Urinary bladder (tissue), 4 donors: ENCODE results near the gene BCL2. TPM values are rescaled to one million over a fixed set of nuclear protein-coding genes. Genes with fewer than 3 reads are reported as not detected.

Experiments used
- DNase-seq: peaks from one replicate; pipeline ENCODE4 v3.0.0-alpha.2; 2015; ENCODE audit errors: extremely low spot score
- H3K27ac ChIP-seq: one replicate; pipeline ENCODE4 v1.5.1; 2013; ENCODE audit warnings: low read depth, mild to moderate bottlenecking, moderate library complexity
- H3K36me3 ChIP-seq: one replicate; pipeline ENCODE4 v1.6.1; 2013; ENCODE audit warnings: mild to moderate bottlenecking, moderate library complexity; ENCODE audit not compliant: insufficient read depth
- H3K4me1 ChIP-seq: one replicate; pipeline ENCODE4 v1.6.1; 2013; ENCODE audit warnings: mild to moderate bottlenecking, moderate library complexity; ENCODE audit not compliant: insufficient read depth
- H3K4me3 ChIP-seq: one replicate; pipeline ENCODE4 v1.5.1; 2013; ENCODE audit warnings: low read depth, low read length
- WGBS: extraction: QIAGEN DNeasy Blood & Tissue Kit; methylation state at CpG from one replicate; pipeline ENCODE4 v1.1.7; 2013; 5-methylcytosine and 5-hydroxymethylcytosine counted together
- polyA plus RNA-seq: library from polyadenylated mRNA; stranded (reverse); fragments of 200-250 nt; gene quantifications from one replicate; pipeline ENCODE4 v1.2.3, GENCODE V29; 2013
- total RNA-seq: library from RNA; depleted of rRNA; stranded (reverse); fragments of >200 nt; gene quantifications from one replicate; pipeline ENCODE4 v1.2.3, GENCODE V29; 2014
- donor health status: healthy with polysubstance abuse.
- donor health status: healthy.

The BCL2 gene
- total and polyA plus RNA-seq, 2 donors: 6.3 to 53.9 TPM

DNA sequence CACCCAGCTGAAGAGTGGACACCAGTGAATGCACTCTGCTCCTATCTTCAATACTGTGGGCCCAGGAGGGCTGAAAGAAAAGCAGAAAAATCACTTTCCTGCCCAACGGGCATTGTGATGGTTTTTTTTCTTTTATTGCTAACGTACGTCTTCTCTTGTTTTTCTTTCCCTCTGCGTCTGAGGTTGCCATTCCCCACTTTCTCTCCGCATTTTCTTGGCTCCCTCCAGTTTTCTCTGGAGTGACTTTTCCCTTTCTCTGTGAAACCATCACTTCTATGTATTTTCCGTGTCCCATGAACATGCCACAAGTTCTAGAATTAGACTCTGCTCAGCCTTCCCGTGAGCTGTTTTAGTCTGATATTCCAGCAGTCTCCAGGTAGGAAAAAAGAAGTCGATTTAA, 169.2 kb downstream of the BCL2 start:
- no peak for DNase-seq
- WGBS: 81% methylated on average over 8 of the region's 8 CpGs
- H3K4me1 ChIP-seq: no peaks in the 10 kb centered on the region

DNA sequence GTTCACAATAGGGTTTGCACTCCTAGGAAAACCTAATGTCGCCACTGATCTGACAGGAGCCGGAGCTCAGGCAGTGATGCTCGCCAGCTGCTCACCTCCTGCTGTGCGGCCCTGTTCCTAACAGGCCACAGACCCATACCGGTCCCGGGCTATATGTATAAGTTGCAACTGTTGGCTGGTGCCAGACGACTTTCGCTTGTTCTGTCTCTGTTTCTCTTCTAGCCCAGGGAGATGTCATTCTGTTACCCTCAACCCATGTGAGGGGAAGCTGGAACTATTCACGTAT, 170.3 kb downstream of the BCL2 start:
- H3K4me1 ChIP-seq: no peaks in the 10 kb centered on the region
- H3K36me3 ChIP-seq: no peaks in the 10 kb centered on the region
- H3K4me3 ChIP-seq: no peak overlapping the region
- no peak for DNase-seq
- WGBS: 66% methylated on average over 9 of the region's 9 CpGs
- no peak overlapping the region for H3K27ac ChIP-seq

More for the DNA sequence above, 169.2 kb downstream of the BCL2 start:
- Histone ChIP-seq H3K36me3 (no peaks in the 10 kb centered on the region), H3K27ac (no peak overlapping the region), H3K4me3 (no peak overlapping the region)

DNA sequence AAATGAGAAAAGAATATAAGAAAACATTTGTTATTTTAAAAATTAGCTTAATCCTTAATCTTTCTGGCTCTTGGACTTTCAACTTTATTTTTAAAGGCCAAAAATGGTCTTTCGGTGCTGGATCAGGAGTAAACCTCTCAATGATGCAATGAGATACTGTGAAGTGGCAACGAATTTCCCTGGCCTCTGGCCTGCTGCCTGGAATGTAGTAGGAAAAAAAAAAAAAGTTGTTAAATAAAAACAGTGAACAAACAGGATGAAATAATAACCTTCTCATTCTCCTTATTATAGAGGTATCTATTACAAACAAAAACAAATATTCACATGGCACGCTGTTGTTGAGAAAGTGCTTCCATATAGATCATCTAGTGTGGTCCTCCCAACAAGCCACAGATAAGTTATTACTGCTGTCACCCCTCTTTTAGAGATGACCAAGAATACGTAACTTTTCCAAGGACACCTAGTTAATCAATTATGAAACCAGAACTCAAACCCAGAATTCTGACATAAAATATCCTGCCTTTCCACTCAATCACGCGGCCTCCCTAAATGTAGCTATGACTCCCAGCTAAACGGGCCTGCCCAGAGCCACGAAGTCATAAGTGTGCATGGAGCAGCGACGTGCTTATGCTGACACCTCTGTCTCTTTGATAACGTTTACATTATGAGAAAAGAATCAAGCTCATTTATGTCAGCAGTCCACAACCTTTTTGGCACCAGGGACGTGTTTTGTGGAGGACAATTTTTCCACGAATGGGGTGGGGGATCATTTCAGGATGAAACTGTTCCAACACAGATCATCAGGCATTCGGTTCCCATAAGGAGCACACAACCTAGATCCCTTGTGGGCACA, 170.9 kb downstream of the BCL2 start:
- DNase-seq: no peak
- Histone ChIP-seq H3K4me1 (no peaks in the 10 kb centered on the region), H3K4me3 (no peak overlapping the region), H3K27ac (no peak overlapping the region), H3K36me3 (no peaks in the 10 kb centered on the region)
- 68% methylated on average over 14 of the region's 14 CpGs for WGBS

DNA sequence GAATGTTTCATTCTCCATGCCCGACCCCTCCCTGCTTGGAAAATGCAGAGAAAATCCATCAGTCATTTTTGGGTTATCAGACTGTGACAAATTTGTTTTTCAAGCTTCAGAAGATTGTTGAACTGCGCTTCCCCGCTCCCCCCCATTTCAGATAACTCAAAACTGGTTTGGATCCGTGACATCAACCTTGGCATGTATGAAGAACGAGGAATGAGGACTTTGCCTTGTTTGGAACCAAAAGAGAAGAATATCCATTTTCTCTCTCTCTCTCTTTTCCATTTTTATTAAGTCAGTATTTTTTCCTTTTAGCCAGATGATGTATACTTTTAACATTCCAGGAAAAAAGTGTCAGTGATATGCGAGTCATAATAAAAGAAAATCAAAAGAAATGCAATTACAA, 171.6 kb downstream of the BCL2 start:
- Histone ChIP-seq H3K4me3 (no peak overlapping the region), H3K27ac (no peak overlapping the region), H3K4me1 (no peaks in the 10 kb centered on the region), H3K36me3 (no peaks in the 10 kb centered on the region)
- no peak for DNase-seq
- WGBS: 82% methylated on average over 6 of the region's 6 CpGs

DNA sequence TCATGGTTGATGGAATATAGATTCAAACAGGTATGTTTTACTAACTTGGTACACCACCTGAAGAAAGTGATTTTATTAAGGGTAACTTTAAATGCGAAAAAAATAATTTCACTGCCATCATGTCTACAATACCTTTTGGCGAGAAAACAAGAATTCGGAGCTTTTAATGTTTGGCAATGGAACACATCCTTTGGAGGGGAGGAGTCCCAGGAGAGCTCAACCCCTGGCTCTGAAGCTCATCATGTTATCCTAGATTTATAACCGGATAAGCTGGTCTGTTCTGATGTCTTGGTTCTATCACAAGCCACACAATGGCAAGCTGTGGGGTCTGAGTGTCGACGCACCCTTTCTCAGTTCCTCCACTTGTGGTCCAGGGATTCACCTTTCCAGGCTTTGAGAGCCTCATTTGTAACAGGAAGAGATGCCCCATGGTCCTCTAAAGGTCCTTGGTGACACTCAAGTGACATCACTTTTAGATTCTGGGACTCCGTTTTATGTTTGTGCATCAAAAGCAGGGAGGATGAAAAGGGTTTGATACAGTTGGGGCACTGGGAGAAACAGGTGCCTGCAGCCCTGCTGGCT, 172.7 kb downstream of the BCL2 start:
- H3K27ac ChIP-seq: no peak overlapping the region
- no peaks in the 10 kb centered on the region for H3K36me3 ChIP-seq
- DNase-seq: no peak
- no peaks in the 10 kb centered on the region for H3K4me1 ChIP-seq
- H3K4me3 ChIP-seq: no peak overlapping the region
- WGBS: 81% methylated on average over 7 of the region's 7 CpGs

DNA sequence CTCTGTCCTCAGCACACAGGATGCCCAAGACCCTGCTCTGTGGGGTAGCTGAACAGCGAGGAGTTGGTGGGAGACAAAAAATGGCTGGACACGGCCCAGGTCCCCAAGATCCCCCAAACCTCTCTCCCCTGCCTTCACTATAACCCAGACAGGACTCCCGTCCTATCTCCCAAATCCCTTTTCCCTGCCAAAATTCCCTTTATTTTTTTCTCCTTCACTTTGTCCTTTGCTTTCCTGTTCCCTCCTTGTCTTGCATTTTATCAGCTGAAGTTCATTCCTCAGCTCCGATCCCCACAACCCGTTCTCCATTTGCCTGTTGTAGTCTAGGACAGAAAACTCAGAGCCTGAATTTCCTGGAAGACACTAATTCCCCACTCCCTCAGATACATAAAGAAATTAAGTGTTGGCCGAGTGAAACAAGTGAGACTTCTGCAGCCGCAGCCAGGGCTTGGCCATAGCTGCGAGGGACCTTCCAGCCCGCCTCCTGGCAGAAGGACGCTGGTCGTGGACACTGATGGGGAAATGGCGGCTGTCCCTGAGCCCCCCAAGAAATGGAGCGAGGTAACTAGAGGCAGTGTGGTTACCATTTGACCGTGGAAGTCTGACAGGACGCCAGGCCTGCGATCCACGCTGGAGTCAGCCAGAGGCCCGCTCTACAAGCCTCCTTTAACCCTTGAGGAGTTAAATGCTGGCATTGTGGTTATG, 173.6 kb downstream of the BCL2 start:
- no peak overlapping the region for H3K4me3 ChIP-seq
- H3K27ac ChIP-seq: no peak overlapping the region
- WGBS: 52% methylated on average over 18 of the region's 18 CpGs
- no peaks in the 10 kb centered on the region for H3K36me3 ChIP-seq
- H3K4me1 ChIP-seq: no peaks in the 10 kb centered on the region
- no peak for DNase-seq

DNA sequence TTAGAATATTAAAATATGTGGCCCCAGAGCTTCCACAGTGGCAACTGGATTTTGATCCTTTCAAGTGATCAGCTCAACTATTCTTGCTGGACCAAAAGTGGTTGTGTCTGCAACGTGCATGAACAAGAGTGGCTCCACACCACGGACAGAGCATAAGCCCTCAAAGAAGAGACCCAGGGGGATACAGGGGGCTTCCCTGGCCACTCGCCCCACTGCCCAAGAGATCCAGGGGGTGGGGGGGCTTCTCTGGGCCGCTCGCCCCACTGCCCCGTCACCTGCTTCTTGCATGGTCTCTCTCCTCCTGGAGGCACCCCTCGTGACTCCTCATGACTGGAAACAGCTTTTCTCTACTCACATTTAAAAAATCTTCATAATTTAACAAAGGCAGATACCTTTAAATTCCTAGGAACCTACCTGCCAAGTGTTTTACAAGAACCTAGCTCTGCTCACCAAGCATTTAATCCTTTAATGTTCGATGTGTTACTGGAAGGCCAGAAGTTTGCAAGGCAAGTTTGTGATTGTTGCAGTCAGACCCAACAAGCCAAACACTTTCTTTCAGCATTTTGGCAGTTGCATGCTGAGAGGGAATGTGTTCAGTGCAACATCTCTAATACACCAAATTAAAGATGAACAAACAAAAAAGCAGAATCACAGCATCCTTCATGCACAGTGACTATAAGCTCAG, 174.3 kb downstream of the BCL2 start:
- no peak for DNase-seq
- 86% methylated on average over 8 of the region's 8 CpGs for WGBS
- H3K27ac ChIP-seq: no peak overlapping the region
- H3K4me1 ChIP-seq: no peaks in the 10 kb centered on the region
- H3K4me3 ChIP-seq: no peak overlapping the region
- no peaks in the 10 kb centered on the region for H3K36me3 ChIP-seq

DNA sequence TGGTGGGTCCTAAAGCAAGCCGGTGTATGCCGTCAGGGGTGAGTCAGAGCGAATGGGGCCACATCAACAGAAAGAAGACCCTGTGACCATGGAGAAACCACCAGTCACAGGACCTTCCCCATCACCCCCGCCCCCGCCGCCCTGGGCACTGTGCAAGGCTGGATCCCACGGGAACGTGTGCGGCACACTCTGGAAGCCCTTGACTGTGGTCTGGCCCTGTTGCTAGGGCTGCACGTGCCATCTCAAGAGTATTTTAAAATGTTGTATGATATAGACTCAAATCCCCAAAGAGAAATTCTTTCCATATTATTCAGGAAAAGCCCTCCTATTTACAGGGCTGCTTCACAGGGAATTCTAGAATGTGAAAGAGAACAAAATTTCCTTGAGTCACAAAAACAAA, 174.8 kb downstream of the BCL2 start:
- H3K4me3 ChIP-seq: no peak overlapping the region
- H3K4me1 ChIP-seq: no peaks in the 10 kb centered on the region
- no peak overlapping the region for H3K27ac ChIP-seq
- WGBS: 88% methylated on average over 10 of the region's 10 CpGs
- H3K36me3 ChIP-seq: no peaks in the 10 kb centered on the region
- DNase-seq: no peak

DNA sequence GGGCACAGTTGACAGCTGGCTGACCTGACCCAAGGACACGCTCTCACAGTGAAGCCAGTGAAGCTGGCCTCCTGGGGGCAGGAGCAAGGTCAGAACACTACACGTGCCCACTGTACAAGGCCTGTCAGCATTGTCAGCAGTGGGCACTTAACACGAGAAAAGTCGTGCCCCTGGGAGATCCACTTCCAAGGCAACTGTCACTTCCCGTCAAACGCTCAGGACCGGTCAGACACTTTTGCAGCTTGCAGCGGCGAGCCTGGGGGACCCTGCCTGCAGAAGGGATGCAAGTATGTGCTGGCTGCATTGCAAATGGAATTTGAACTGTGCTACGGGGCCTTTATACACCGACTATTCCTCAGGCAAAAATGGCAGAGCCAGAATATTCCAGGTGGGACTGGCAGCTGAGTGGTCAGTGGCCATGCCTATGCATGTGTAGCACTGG, 176.2 kb downstream of the BCL2 start:
- 78% methylated on average over 11 of the region's 11 CpGs for WGBS
- no peak overlapping the region for H3K27ac ChIP-seq
- no peak overlapping the region for H3K4me3 ChIP-seq
- H3K4me1 ChIP-seq: no peaks in the 10 kb centered on the region
- H3K36me3 ChIP-seq: no peaks in the 10 kb centered on the region
- no peak for DNase-seq

DNA sequence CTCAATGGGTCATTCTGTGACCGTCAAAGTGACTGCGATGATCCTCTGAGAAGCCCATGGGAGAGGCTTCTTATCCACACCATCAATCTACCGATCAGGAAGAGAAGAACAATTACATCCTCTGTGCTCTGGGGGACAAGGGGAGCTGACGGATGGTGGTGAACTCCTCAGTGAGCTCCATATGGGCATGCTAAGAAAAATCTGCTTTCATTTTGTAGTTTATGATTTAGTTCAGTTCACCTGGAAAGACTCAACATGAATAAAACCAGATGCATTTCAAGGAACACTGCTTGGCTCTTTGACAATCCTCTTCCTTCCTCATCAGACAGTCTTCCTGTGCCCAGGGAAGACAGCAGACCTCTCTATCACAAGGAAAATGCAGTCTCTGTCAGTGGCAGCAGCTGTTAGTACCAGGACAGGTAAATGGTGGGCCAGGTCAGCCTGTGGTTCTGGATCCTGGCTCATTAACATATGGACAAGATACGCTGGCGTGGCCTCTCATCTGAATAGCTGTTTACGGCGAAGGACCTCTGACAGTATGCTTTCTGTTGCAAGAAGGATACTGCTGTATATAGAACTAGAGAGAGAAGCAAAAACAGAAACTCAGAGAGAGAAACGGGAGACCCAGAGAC, 176.9 kb downstream of the BCL2 start:
- no peaks in the 10 kb centered on the region for H3K4me1 ChIP-seq
- WGBS: 82% methylated on average over 9 of the region's 9 CpGs
- DNase-seq: no peak

DNA sequence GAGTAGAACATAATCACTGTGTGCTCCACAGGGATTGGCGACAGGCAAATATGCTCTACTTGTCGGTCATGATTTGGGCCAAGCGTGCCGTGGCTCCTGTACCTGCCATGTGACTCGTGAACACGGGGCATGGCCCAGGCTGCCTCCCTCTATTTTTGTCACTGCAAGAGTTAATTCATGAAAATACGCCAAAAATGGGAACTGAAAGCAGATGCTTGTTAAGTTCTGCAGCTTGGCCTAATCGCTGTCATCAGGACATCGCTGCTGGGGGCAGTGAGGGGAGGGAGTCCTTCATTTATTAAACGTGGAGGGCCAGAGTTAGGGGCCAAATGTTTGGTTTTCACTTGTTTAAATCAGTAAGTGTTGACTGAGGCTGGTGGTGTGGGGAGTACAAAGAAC, 177.8 kb downstream of the BCL2 start:
- Histone ChIP-seq H3K36me3 (no peaks in the 10 kb centered on the region), H3K4me1 (no peaks in the 10 kb centered on the region), H3K27ac (no peak overlapping the region), H3K4me3 (no peak overlapping the region)
- 74% methylated on average over 10 of the region's 10 CpGs for WGBS
- no peak for DNase-seq

More for the DNA sequence above, 176.9 kb downstream of the BCL2 start:
- Histone ChIP-seq H3K27ac (no peak overlapping the region), H3K4me3 (no peak overlapping the region), H3K36me3 (no peaks in the 10 kb centered on the region)

DNA sequence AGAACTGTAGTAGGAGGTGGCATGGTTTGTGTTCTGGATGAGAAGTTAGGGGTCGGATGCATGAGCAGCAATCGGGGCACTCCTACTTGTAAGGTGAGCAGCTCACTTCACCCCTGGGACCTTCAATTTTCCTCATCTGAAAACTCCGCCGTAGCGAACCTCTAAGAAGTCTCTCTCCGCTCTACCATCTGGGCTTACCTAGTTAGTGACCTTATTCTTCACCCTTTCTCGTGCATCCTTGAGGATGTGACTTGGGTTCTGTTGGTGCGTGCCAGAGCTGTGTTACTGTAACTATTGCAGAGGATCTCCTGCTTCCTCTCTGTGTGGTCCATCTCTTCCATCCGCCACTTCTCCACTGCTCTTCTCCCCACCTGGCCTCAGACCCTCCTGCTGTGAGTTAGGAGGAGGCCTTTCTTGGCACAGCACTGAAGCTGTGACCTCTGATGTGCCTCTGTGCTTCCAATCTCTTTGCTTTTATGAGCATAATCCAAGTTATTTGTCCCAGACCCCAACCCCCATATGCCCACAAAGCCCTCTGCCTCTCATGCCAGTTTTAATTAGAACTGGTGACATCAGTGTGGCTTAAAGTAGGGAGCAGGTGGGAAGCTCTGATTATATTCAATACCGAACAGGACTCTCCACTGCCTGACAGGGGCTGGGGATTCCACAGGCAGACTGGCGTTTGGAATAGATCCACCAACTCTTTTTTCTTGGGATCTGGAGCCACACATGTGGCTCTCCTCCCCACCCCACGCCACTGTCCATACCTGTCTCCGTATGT, 178.4 kb downstream of the BCL2 start:
- H3K36me3 ChIP-seq: no peaks in the 10 kb centered on the region
- no peak for DNase-seq
- H3K27ac ChIP-seq: no peak overlapping the region
- no peak overlapping the region for H3K4me3 ChIP-seq
- WGBS: 96% methylated on average over 13 of the region's 13 CpGs
- no peaks in the 10 kb centered on the region for H3K4me1 ChIP-seq

DNA sequence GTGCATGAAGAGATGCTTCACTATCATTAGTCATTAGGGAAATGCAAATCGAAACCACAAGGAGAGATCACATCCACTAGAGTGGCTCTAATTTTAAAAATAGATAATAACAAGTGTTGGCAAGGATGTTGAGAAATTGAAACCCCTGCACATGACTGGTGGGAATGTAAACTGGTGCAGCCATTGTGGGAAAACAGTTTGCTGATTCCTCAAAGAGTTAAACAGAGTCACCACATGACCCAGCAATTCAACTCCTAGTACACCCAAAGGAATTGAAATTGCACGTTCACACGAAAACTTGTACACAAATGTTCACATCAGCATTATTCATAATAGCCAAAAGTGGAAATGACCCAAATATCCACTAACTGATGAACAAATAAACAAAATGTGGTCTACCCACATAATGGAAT, 179.5 kb downstream of the BCL2 start:
- Histone ChIP-seq H3K4me3 (no peak overlapping the region), H3K4me1 (no peaks in the 10 kb centered on the region), H3K27ac (no peak overlapping the region), H3K36me3 (no peaks in the 10 kb centered on the region)
- WGBS: 90% methylated on average over 3 of the region's 3 CpGs
- DNase-seq: no peak
